Measurements from ENCODE around the gene SAPCD1.
"Not testable (repeated sequence)": the region's sequence is repeated elsewhere in the genome, so short reads cannot be mapped to it uniquely, and the experiment has no call there.

Gene SAPCD1

GRCh38 chr6:31778999-31779885 is 16.8 kb downstream of the SAPCD1 start:
- no peak for DNase-seq

GRCh38 chr6:31779908-31780307 is 17.5 kb downstream of the SAPCD1 start:
- DNase-seq: no peak

- no peak for DNase-seq
Observed at GRCh38 chr6:31780507-31781243, 18.2 kb downstream of the SAPCD1 start.

- DNase-seq: no peak
Observed at GRCh38 chr6:31781244-31782125, 19.0 kb downstream of the SAPCD1 start.

- DNase-seq: no peak
Observed at GRCh38 chr6:31782126-31782855, 19.8 kb downstream of the SAPCD1 start.

- DNase-seq: no peak
Observed at GRCh38 chr6:31784098-31784925, 21.9 kb downstream of the SAPCD1 start.

- DNase-seq: no peak
Observed at GRCh38 chr6:31785475-31785874, 23.0 kb downstream of the SAPCD1 start.

GRCh38 chr6:31791324-31792089 is 29.1 kb downstream of the SAPCD1 start:
- peak; percentile 66 for DNase-seq

- DNase-seq: no peak
Observed at GRCh38 chr6:31792090-31792374, 29.6 kb downstream of the SAPCD1 start.

GRCh38 chr6:31792761-31793171 is 30.3 kb downstream of the SAPCD1 start:
- no peak for DNase-seq

- not testable (repeated sequence) for DNase-seq
Observed at GRCh38 chr6:31793927-31794245, 31.4 kb downstream of the SAPCD1 start.

- DNase-seq: no peak
Observed at GRCh38 chr6:31794294-31794865, 31.9 kb downstream of the SAPCD1 start.

- DNase-seq: peak; percentile 40
Observed at GRCh38 chr6:31794866-31795615, 32.6 kb downstream of the SAPCD1 start.

GRCh38 chr6:31795616-31796298 is 33.3 kb downstream of the SAPCD1 start, which contains the start of gene VARS1:
TSS of gene VARS1 (minus strand) at chr6:31795752. CDS start at chr6:31795217, 535 bp downstream.
- peak; percentile 93 for DNase-seq

GRCh38 chr6:31796993-31797385 is 34.5 kb downstream of the SAPCD1 start:
- no peak for DNase-seq

- DNase-seq: no peak
Observed at GRCh38 chr6:31797588-31797987, 35.1 kb downstream of the SAPCD1 start.

GRCh38 chr6:31799781-31800180 is 37.3 kb downstream of the SAPCD1 start:
- DNase-seq: no peak

GRCh38 chr6:31801031-31801927 is 38.8 kb downstream of the SAPCD1 start:
- DNase-seq: not testable (repeated sequence)

All from femur (tissue), 1 donor.